Measurements from ENCODE around the gene NES. TPM values are rescaled to one million over a fixed set of nuclear protein-coding genes. Genes with fewer than 3 reads are reported as not detected.

The NES gene
- total RNA-seq, 2 donors from 2014 or later = 5.3 to 8.1 TPM

GRCh38 chr1:156629823-156630449 is 47.3 kb downstream of the NES start:
- Histone ChIP-seq H3K9me3 (no peaks in the 10 kb centered on the region), H3K27ac (no peak overlapping the region), H3K27me3 (peaks cover 16% of the 10 kb centered on the region), H3K4me3 (no peak overlapping the region), H3K36me3 (no peaks in the 10 kb centered on the region), H3K4me1 (peaks cover 11% of the 10 kb centered on the region), H3K9ac (ENCODE audit: low read depth in 2 of 2, low read length in 2 of 2) (no peak overlapping the region)
- no peak for DNase-seq
- intact Hi-C loops (cut with DNase I) = loop anchor here (2.0 to 10.0 kb wide), 2 partner anchors 29 to 235 kb away; partner anchors contain the start of gene NTRK1
- no peak for TF ChIP-seq CTCF (IDR thresholded peaks at IDR 0.05)

GRCh38 chr1:156627313-156627880 is 49.8 kb downstream of the NES start:
- Histone ChIP-seq H3K36me3 (no peaks in the 10 kb centered on the region), H3K9ac (ENCODE audit: low read depth in 2 of 2, low read length in 2 of 2) (no peak overlapping the region), H3K27ac (no peak overlapping the region), H3K27me3 (peaks cover 35% of the 10 kb centered on the region), H3K4me3 (no peak overlapping the region), H3K4me1 (peaks cover 21% of the 10 kb centered on the region), H3K9me3 (no peaks in the 10 kb centered on the region)
- peak; percentile 41 for DNase-seq
- intact Hi-C loops (cut with DNase I) = loop anchor here (10.0 kb wide), 1 partner anchor 237 kb away; the partner anchor contains the start of gene NTRK1
- TF ChIP-seq CTCF (IDR thresholded peaks at IDR 0.05) = peak; percentile 48

GRCh38 chr1:156626079-156626438 is 51.1 kb downstream of the NES start:
- Histone ChIP-seq H3K27ac (no peak overlapping the region), H3K36me3 (no peaks in the 10 kb centered on the region), H3K4me3 (no peak overlapping the region), H3K4me1 (peaks cover 21% of the 10 kb centered on the region), H3K9me3 (no peaks in the 10 kb centered on the region), H3K27me3 (peaks cover 35% of the 10 kb centered on the region), H3K9ac (ENCODE audit: low read depth in 2 of 2, low read length in 2 of 2) (no peak overlapping the region)
- no peak for DNase-seq
- intact Hi-C loops (cut with DNase I) = loop anchor here (10.0 kb wide), 1 partner anchor 239 kb away; the partner anchor contains the start of gene NTRK1
- no peak for TF ChIP-seq CTCF (IDR thresholded peaks at IDR 0.05)

- Histone ChIP-seq H3K27ac (no peak overlapping the region), H3K4me3 (peak overlapping the region; percentile 23), H3K9ac (ENCODE audit: low read depth in 2 of 2, low read length in 2 of 2) (no peak overlapping the region)
Measured at GRCh38 chr1:156625436-156626078, 51.6 kb downstream of the NES start.

More at GRCh38 chr1:156625436-156626078, 51.6 kb downstream of the NES start:
- DNase-seq = peak; percentile 64
- peaks cover 38% of the 10 kb centered on the region for H3K27me3 ChIP-seq
- no peaks in the 10 kb centered on the region for H3K36me3 ChIP-seq
- intact Hi-C loops (cut with DNase I) = loop anchor here (10.0 kb wide), 1 partner anchor 239 kb away; the partner anchor contains the start of gene NTRK1
- H3K9me3 ChIP-seq = no peaks in the 10 kb centered on the region
- H3K4me1 ChIP-seq = peaks cover 21% of the 10 kb centered on the region
- peak; percentile 65 for TF ChIP-seq CTCF (IDR thresholded peaks at IDR 0.05)
